ENCODE results near the gene EIF4G3.

EIF4G3 gene

DNA sequence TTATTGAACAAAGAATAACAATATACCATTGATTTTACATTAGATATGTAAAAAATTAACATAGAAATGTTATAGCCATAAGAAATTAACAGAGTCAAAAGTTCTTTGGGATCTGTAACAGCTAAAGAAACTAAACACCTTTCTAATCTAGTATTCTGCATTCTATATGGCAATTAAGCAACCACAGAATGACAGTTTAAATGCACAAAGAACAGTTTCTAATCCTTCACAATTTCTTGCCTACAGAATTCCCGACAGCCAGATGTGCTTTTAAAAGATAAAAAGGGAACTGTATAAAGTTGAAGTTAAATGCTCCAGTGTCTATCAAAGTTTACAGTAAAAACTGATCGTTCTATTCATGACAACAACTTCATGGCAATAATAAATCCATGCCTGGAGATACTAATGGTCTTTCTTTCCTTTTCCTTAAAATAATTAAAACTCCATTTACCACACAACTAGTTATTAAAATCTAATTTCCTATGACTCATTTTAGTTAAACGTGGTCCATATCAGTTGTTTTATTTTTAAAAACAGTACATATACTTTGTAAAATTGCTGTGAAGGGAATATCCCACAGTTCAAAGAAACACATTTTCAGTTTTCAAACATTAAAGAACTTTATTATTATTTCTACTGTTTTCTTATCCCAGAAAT, 110.2 kb downstream of the EIF4G3 start:
- H3K9me3 ChIP-seq, result no peaks in the 10 kb centered on the region
- TF ChIP-seq, protein P1, sequence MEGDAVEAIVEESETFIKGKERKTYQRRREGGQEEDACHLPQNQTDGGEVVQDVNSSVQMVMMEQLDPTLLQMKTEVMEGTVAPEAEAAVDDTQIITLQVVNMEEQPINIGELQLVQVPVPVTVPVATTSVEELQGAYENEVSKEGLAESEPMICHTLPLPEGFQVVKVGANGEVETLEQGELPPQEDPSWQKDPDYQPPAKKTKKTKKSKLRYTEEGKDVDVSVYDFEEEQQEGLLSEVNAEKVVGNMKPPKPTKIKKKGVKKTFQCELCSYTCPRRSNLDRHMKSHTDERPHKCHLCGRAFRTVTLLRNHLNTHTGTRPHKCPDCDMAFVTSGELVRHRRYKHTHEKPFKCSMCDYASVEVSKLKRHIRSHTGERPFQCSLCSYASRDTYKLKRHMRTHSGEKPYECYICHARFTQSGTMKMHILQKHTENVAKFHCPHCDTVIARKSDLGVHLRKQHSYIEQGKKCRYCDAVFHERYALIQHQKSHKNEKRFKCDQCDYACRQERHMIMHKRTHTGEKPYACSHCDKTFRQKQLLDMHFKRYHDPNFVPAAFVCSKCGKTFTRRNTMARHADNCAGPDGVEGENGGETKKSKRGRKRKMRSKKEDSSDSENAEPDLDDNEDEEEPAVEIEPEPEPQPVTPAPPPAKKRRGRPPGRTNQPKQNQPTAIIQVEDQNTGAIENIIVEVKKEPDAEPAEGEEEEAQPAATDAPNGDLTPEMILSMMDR (IDR thresholded peaks at IDR 0.05), result no peak
- no peaks in the 10 kb centered on the region for H3K36me3 ChIP-seq
- H3K27me3 ChIP-seq, result no peaks in the 10 kb centered on the region
- peaks cover 0 to 8% (median 0%) of the 10 kb centered on the region in 4 donors for H3K4me1 ChIP-seq
- intact Hi-C loops (cut with DNase I; ENCODE audit: low total_unique reads), result no loop called here
- no peak for DNase-seq
- no peak overlapping the region for H3K27ac ChIP-seq
- H3K4me3 ChIP-seq, result no peak overlapping the region

DNA sequence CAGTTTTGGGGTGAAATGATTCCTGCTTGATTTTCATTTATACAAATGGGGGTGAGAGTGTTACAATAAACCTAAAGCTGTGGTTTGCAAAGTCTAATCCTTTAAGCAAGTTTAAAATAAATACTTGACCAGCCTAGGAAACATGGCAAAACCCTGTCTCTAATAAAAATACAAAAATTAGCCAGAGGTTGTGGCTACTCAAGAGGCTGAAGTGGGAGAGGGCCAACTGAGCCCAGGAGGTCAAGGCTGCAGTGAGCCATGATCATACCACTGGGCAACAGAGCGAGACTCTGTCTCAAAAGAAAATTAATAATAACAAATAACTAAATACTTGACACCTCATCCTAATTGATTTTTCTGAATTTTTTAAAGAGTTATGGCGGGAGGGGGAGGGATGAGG, 110.8 kb downstream of the EIF4G3 start:
- TF ChIP-seq, protein P1 (IDR thresholded peaks at IDR 0.05), result no peak
- Histone ChIP-seq H3K27ac (no peak overlapping the region), H3K4me1 (peaks cover 0 to 8% (median 0%) of the 10 kb centered on the region in 4 donors), H3K9me3 (no peaks in the 10 kb centered on the region), H3K27me3 (no peaks in the 10 kb centered on the region), H3K4me3 (no peak overlapping the region), H3K36me3 (no peaks in the 10 kb centered on the region)
- DNase-seq, result no peak
- intact Hi-C loops (cut with DNase I; ENCODE audit: low total_unique reads), result no loop called here

GRCh38 chr1:21064057-21064456, 112.6 kb downstream of the EIF4G3 start:
- no peak overlapping the region for H3K27ac ChIP-seq
- H3K4me3 ChIP-seq, result no peak overlapping the region
- H3K27me3 ChIP-seq, result no peaks in the 10 kb centered on the region
- TF ChIP-seq, protein P1 (IDR thresholded peaks at IDR 0.05), result no peak
- H3K4me1 ChIP-seq, result peaks cover 0 to 2% (median 0%) of the 10 kb centered on the region in 4 donors
- intact Hi-C loops (cut with DNase I; ENCODE audit: low total_unique reads), result no loop called here
- no peaks in the 10 kb centered on the region for H3K9me3 ChIP-seq
- H3K36me3 ChIP-seq, result no peaks in the 10 kb centered on the region
- DNase-seq, result no peak

DNA sequence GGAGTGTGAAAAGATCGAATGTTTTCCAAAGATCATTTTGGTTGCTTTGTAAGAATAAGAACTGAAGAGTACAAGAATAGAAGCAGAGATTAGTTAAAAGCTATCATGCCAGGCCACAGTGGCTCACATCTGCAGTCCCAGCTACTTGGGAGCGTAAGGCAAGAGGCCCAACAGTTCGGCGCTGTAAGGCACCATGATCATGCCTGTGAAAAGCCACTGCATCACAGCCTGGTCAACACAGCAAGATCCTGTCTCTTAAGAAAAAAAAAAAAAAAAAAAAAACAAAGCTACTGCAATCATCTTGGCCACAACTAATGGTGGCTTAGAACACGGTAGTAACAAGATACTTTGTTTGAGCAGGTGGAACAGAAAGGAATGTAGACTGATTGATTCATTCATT, 116.2 kb downstream of the EIF4G3 start:
- TF ChIP-seq, protein P1 (IDR thresholded peaks at IDR 0.05), result no peak
- intact Hi-C loops (cut with DNase I; ENCODE audit: low total_unique reads), result no loop called here
- no peak for DNase-seq
- H3K4me3 ChIP-seq, result no peak overlapping the region
- H3K4me1 ChIP-seq, result no peaks in the 10 kb centered on the region
- no peak overlapping the region for H3K27ac ChIP-seq
- H3K27me3 ChIP-seq, result no peaks in the 10 kb centered on the region
- no peaks in the 10 kb centered on the region for H3K9me3 ChIP-seq
- no peaks in the 10 kb centered on the region for H3K36me3 ChIP-seq

GRCh38 chr1:21059021-21059420, 117.7 kb downstream of the EIF4G3 start:
- no peak overlapping the region for H3K27ac ChIP-seq
- H3K4me1 ChIP-seq, result no peaks in the 10 kb centered on the region
- no peak for DNase-seq
- no peaks in the 10 kb centered on the region for H3K27me3 ChIP-seq
- TF ChIP-seq, protein P1 (IDR thresholded peaks at IDR 0.05), result no peak
- H3K9me3 ChIP-seq, result no peaks in the 10 kb centered on the region
- H3K4me3 ChIP-seq, result no peak overlapping the region
- no peaks in the 10 kb centered on the region for H3K36me3 ChIP-seq
- intact Hi-C loops (cut with DNase I; ENCODE audit: low total_unique reads), result no loop called here

Measured in tibial artery (tissue), 4 donors.